ENCODE measurements around the gene CCDC80. TPM values are rescaled to one million over a fixed set of nuclear protein-coding genes. Genes with fewer than 3 reads are reported as not detected.

CCDC80 gene, protein sequence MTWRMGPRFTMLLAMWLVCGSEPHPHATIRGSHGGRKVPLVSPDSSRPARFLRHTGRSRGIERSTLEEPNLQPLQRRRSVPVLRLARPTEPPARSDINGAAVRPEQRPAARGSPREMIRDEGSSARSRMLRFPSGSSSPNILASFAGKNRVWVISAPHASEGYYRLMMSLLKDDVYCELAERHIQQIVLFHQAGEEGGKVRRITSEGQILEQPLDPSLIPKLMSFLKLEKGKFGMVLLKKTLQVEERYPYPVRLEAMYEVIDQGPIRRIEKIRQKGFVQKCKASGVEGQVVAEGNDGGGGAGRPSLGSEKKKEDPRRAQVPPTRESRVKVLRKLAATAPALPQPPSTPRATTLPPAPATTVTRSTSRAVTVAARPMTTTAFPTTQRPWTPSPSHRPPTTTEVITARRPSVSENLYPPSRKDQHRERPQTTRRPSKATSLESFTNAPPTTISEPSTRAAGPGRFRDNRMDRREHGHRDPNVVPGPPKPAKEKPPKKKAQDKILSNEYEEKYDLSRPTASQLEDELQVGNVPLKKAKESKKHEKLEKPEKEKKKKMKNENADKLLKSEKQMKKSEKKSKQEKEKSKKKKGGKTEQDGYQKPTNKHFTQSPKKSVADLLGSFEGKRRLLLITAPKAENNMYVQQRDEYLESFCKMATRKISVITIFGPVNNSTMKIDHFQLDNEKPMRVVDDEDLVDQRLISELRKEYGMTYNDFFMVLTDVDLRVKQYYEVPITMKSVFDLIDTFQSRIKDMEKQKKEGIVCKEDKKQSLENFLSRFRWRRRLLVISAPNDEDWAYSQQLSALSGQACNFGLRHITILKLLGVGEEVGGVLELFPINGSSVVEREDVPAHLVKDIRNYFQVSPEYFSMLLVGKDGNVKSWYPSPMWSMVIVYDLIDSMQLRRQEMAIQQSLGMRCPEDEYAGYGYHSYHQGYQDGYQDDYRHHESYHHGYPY
- 134 and 363 TPM in 2 replicates for total RNA-seq

GRCh38 chr3:112640930-112641801 lies at the start of gene CCDC80:
CCDC80 (minus strand) TSS chr3:112641143; CDS start chr3:112639905, 1,238 bp downstream.

GRCh38 chr3:112561734-112562529 lies 79.0 kb downstream of the CCDC80 start, which contains the start of the genes ATG3 and SLC35A5:
ATG3 (minus strand) TSS chr3:112561962; CDS start chr3:112561528, 434 bp downstream.
SLC35A5 (plus strand) TSS chr3:112562045; CDS start chr3:112563404, 1,359 bp downstream.

Other genes starting within 250 kb of the CCDC80 start
- gene BTLA, start 141.7 kb downstream of the CCDC80 start, total RNA-seq = 0.12 TPM in 1 of 2 replicates, not detected in the other
- gene ATG3, start 79.2 kb downstream of the CCDC80 start, total RNA-seq = 79.7 and 112 TPM in 2 replicates
- 32.0 and 33.9 TPM in 2 replicates for gene SLC35A5, start 79.1 kb downstream of the CCDC80 start, total RNA-seq
- not detected in 2 replicates for gene CD200R1L, start 205.7 kb upstream of the CCDC80 start, total RNA-seq